ENCODE results near the gene HOXA5. TPM values are rescaled to one million over a fixed set of nuclear protein-coding genes. Genes with fewer than 3 reads are reported as not detected.
A peak's percentile ranks its signal among the peaks of the same experiment; 100 is the strongest.

HOXA5 gene
- total RNA-seq, 1 experiment from 2014 or later, result not detected

- H3K36me3 Mint-ChIP-seq (ENCODE audit: insufficient read depth in 1 of 3, low read depth in 3 of 3), result no peaks in the 10 kb centered on the region; a peak in 1 of 7 replicates
- Histone ChIP-seq H3K56ac (ENCODE audit: insufficient read length, low read depth, low read length) (no peak overlapping the region), H2BK120ac (ENCODE audit: low read depth, low read length, poor library complexity, severe bottlenecking) (no peak overlapping the region), H2BK15ac (ENCODE audit: low read depth, low read length) (no peak overlapping the region), H4K5ac (ENCODE audit: insufficient read length, low read depth, low read length) (no peak overlapping the region), H3K23me2 (ENCODE audit: insufficient read length, low read depth, low read length, poor library complexity, severe bottlenecking) (no peaks in the 10 kb centered on the region), H3K27ac (ENCODE audit: insufficient read length, low read depth, low read length) (no peak overlapping the region), H2BK20ac (ENCODE audit: low read depth, low read length, poor library complexity, severe bottlenecking) (no peak overlapping the region), H3K18ac (ENCODE audit: insufficient read length, low read depth, low read length) (no peak overlapping the region), H2BK5ac (ENCODE audit: insufficient read length, low read length) (no peak overlapping the region), H3K23ac (ENCODE audit: insufficient read length, low read depth, low read length) (no peak overlapping the region), H3K79me1 (ENCODE audit: insufficient read depth, low read depth, low read length, poor library complexity, severe bottlenecking) (no peaks in the 10 kb centered on the region), H4K20me1 (ENCODE audit: control insufficient read depth, insufficient read depth, insufficient read length) (no peaks in the 10 kb centered on the region), H2AFZ (ENCODE audit: low read length) (no peak overlapping the region), H3K27me3 (ENCODE audit: insufficient read depth, low read length) (peaks cover 97% of the 10 kb centered on the region), H3K14ac (ENCODE audit: insufficient read depth, low read length) (no peak overlapping the region), H3K9me3 (ENCODE audit: control insufficient read depth, low read depth, low read length) (no peaks in the 10 kb centered on the region), H3K9ac (ENCODE audit: extremely low read depth, insufficient read length, low read length) (no peak overlapping the region), H3K79me2 (ENCODE audit: insufficient read depth, low read length) (no peaks in the 10 kb centered on the region), H3K4ac (ENCODE audit: low read depth, low read length) (no peak overlapping the region), H2AK5ac (ENCODE audit: insufficient read length, low read length) (no peak overlapping the region), H4K8ac (replicated peaks; ENCODE audit: insufficient read length, low read depth, low read length) (no peak overlapping the region), H4K91ac (ENCODE audit: insufficient read length, low read depth, low read length) (no peak overlapping the region), H2BK12ac (ENCODE audit: insufficient read length, low read depth, low read length) (no peak overlapping the region), H3T11ph (ENCODE audit: low read length) (no peak overlapping the region), H3K4me2 (ENCODE audit: insufficient read depth, insufficient read length, low read length) (no peak overlapping the region), H3K4me1 (ENCODE audit: insufficient read depth, low read length) (no peaks in the 10 kb centered on the region)
- H3K27me3 Mint-ChIP-seq (ENCODE audit: low read depth), result peaks cover 98% of the 10 kb centered on the region
- DNase-seq, result peak; percentile 55
- TF ChIP-seq CTCF (conservative IDR thresholded peaks at IDR 0.05), result no peak
- peaks cover 6 to 23% of the 10 kb centered on the region in 2 experiments for H3K9me3 Mint-ChIP-seq
- no peak overlapping the region for H3K4me3 Mint-ChIP-seq
- no peak overlapping the region for H3K27ac Mint-ChIP-seq
- no CpG with 5 or more reads among the region's 8 CpGs for WGBS (ENCODE audit: extremely low coverage, insufficient read length, low lambda C conversion rate)
- H3K4me1 Mint-ChIP-seq, result peaks cover 0 to 6% of the 10 kb centered on the region in 2 experiments; a peak in 2 of 4 replicates
Measured at GRCh38 chr7:27171325-27171636, 27.8 kb upstream of the HOXA5 start.

Data from H9 (cell line).